Measurements from ENCODE around the gene CHPF.
A peak's percentile ranks its signal among the peaks of the same experiment; 100 is the strongest.

DNA sequence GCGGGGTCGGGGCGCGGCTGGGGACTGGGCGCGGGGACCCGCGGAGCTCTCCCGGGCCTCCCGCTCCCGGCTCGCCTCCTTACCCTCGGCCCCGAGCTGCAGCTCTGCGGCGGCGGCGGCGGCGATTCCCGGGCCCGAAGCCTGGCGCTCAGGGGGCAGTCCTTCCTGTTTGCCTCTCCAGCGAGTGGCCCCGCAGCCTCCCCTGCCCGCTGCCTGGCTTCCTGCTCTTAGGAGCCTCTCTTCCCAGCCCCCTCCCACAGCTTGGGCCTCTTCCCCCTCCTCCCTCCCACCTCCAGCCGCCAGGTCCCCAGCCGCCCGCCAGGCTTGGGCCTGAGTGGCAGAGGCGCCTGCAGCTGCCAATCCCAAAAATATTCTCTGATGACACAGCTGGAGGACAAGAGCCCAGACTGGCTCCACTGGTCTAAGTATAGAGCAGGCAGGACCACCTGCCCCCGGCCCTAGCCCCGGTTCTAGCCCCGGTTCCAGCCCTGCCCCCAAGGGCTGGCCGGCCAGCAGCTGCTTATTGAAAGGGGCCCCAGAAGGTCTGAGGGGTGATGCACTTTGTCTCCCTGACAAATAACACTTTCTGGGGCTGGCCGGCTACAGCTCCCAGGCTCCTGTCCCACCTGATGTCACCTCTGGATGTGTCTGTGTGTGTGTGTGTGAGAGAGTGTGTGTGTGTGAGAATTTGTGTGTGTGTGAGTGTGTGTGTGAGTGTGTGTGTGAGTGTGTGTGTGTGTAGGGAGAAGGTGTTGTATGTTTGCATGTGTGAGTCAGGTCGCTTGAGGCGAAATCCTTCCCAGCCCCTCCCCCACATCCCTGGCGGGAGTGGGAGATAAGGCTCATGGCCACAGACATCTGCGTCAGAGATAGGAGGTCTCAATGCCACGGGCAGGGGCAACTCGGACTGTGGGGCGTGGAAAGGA lies 28.0 kb upstream of the CHPF start, which contains the start of gene OBSL1:
- TF ChIP-seq GATA2 (IDR thresholded peaks at IDR 0.05; ENCODE audit: low read depth, low read length) (peak; percentile 76), GATA3 (IDR thresholded peaks at IDR 0.05; ENCODE audit: low read depth, low read length) (no peak)

Measured in SH-SY5Y (cell line).